H9 (cell line): ENCODE measurements around the gene CHST13. TPM values are rescaled to one million over a fixed set of nuclear protein-coding genes. Genes with fewer than 3 reads are reported as not detected.

ENCODE experiments used
- DNase-seq: peaks from one replicate; pipeline ENCODE4 v3.0.0-alpha.2; 2017
- H2AFZ ChIP-seq: one replicate; pipeline ENCODE4 v1.6.1; 2013; ENCODE audit warnings: mild to moderate bottlenecking, low read length, control low read depth, moderate library complexity
- H2AK5ac ChIP-seq: 2 replicates; pipeline ENCODE4 v1.6.1; 2013; ENCODE audit warnings: low read length, control low read depth, mixed read lengths; ENCODE audit not compliant: insufficient read length
- H2BK120ac ChIP-seq: one replicate; pipeline ENCODE4 v1.6.1; 2013; ENCODE audit warnings: low read depth, mild to moderate bottlenecking, low read length, control low read depth, inconsistent platforms; ENCODE audit not compliant: poor library complexity, severe bottlenecking
- H2BK12ac ChIP-seq: 2 replicates; pipeline ENCODE4 v1.6.1; 2013; ENCODE audit warnings: low read length, control low read depth, mixed read lengths, low read depth; ENCODE audit not compliant: insufficient read length
- H2BK15ac ChIP-seq: 2 replicates; pipeline ENCODE4 v1.6.1; 2013; ENCODE audit warnings: low read depth, low read length, control low read depth
- H2BK20ac ChIP-seq: one replicate; pipeline ENCODE4 v1.6.1; 2013; ENCODE audit warnings: low read depth, mild to moderate bottlenecking, low read length, control low read depth, inconsistent platforms; ENCODE audit not compliant: poor library complexity, severe bottlenecking
- H2BK5ac ChIP-seq: 2 replicates; pipeline ENCODE4 v1.6.1; 2013; ENCODE audit warnings: low read length, control low read depth, mixed read lengths; ENCODE audit not compliant: insufficient read length
- H3K14ac ChIP-seq: 2 replicates; pipeline ENCODE4 v1.6.1; 2013; ENCODE audit warnings: low read length, control low read depth; ENCODE audit not compliant: insufficient read depth
- H3K18ac ChIP-seq: 2 replicates; pipeline ENCODE4 v1.6.1; 2013; ENCODE audit warnings: low read depth, mild to moderate bottlenecking, mixed read lengths, low read length, control low read depth; ENCODE audit not compliant: insufficient read length
- H3K23ac ChIP-seq: 2 replicates; pipeline ENCODE4 v1.6.1; 2013; ENCODE audit warnings: low read length, control low read depth, mixed read lengths, low read depth; ENCODE audit not compliant: insufficient read length
- H3K23me2 ChIP-seq: 2 replicates; pipeline ENCODE4 v1.6.1; 2013; ENCODE audit warnings: low read depth, mild to moderate bottlenecking, mixed read lengths, low read length, control low read depth; ENCODE audit not compliant: insufficient read length, poor library complexity, severe bottlenecking
- H3K27ac ChIP-seq: 2 replicates; pipeline ENCODE4 v1.5.1; 2013; ENCODE audit warnings: low read length, control low read depth, mixed read lengths, low read depth; ENCODE audit not compliant: insufficient read length
- H3K27me3 ChIP-seq: 2 replicates; pipeline ENCODE4 v1.6.1; 2013; ENCODE audit warnings: low read length, control low read depth, inconsistent platforms; ENCODE audit not compliant: insufficient read depth
- H3K4ac ChIP-seq: 2 replicates; pipeline ENCODE4 v1.6.1; 2013; ENCODE audit warnings: low read depth, mild to moderate bottlenecking, control low read depth, inconsistent platforms, low read length, moderate library complexity
- H3K4me1 ChIP-seq: 2 replicates; pipeline ENCODE4 v1.6.1; 2013; ENCODE audit warnings: low read length, control low read depth, inconsistent platforms; ENCODE audit not compliant: insufficient read depth
- H3K4me2 ChIP-seq: 2 replicates; pipeline ENCODE4 v1.6.1; 2013; ENCODE audit warnings: low read length, control low read depth, mixed read lengths; ENCODE audit not compliant: insufficient read length, insufficient read depth
- H3K56ac ChIP-seq: 2 replicates; pipeline ENCODE4 v1.6.1; 2013; ENCODE audit warnings: low read depth, mild to moderate bottlenecking, mixed read lengths, low read length, control low read depth; ENCODE audit not compliant: insufficient read length
- H3K79me1 ChIP-seq: 2 replicates; pipeline ENCODE4 v1.6.1; 2013; ENCODE audit warnings: low read depth, mild to moderate bottlenecking, moderate library complexity, low read length, control low read depth, inconsistent platforms; ENCODE audit not compliant: insufficient read depth, poor library complexity, severe bottlenecking
- H3K79me2 ChIP-seq: 2 replicates; pipeline ENCODE4 v1.6.1; 2013; ENCODE audit warnings: low read length, control low read depth, inconsistent platforms; ENCODE audit not compliant: insufficient read depth
- H3K9ac ChIP-seq: 2 replicates; pipeline ENCODE4 v1.6.1; 2013; ENCODE audit warnings: low read length, control low read depth, mixed read lengths; ENCODE audit not compliant: insufficient read length; ENCODE audit errors: extremely low read depth
- H3K9me3 ChIP-seq: one replicate; pipeline ENCODE4 v1.6.1; 2013; ENCODE audit warnings: low read depth, low read length, inconsistent platforms; ENCODE audit not compliant: control insufficient read depth
- H3T11ph ChIP-seq: one replicate; pipeline ENCODE4 v1.6.1; 2013; ENCODE audit warnings: mild to moderate bottlenecking, low read length, control low read depth, inconsistent platforms
- H4K20me1 ChIP-seq: one replicate; pipeline ENCODE4 v1.6.1; 2013; ENCODE audit not compliant: control insufficient read depth, insufficient read length, insufficient read depth
- H4K5ac ChIP-seq: 2 replicates; pipeline ENCODE4 v1.6.1; 2013; ENCODE audit warnings: low read depth, mild to moderate bottlenecking, mixed read lengths, low read length, control low read depth; ENCODE audit not compliant: insufficient read length
- H4K8ac ChIP-seq: replicated peaks from 2 replicates; pipeline ENCODE4 v1.6.1; 2013; ENCODE audit warnings: low read length, control low read depth, mixed read lengths, low read depth; ENCODE audit not compliant: insufficient read length
- H4K91ac ChIP-seq: 2 replicates; pipeline ENCODE4 v1.6.1; 2013; ENCODE audit warnings: low read depth, mild to moderate bottlenecking, moderate library complexity, mixed read lengths, low read length, control low read depth; ENCODE audit not compliant: insufficient read length
- H3K27ac Mint-ChIP-seq, 3 experiments: 2 replicates in 2 of 3; 3 replicates in 1 of 3; pipeline ENCODE4 v1.8.0; 2020 to 2021; ENCODE audit warnings: mixed read lengths in 3 of 3, mild to moderate bottlenecking in 1 of 3, moderate library complexity in 1 of 3
- H3K27me3 Mint-ChIP-seq: 2 replicates; pipeline ENCODE4 v1.8.0; 2021; ENCODE audit warnings: low read depth, mild to moderate bottlenecking, moderate library complexity, mixed read lengths
- H3K36me3 Mint-ChIP-seq, 3 experiments: 2 replicates in 2 of 3; 3 replicates in 1 of 3; pipeline ENCODE4 v1.8.0; 2020 to 2021; ENCODE audit warnings: low read depth in 3 of 3, mixed read lengths in 3 of 3; ENCODE audit not compliant: insufficient read depth in 1 of 3
- H3K4me1 Mint-ChIP-seq, 2 experiments: 2 replicates each; pipeline ENCODE4 v1.8.0; 2020; ENCODE audit warnings: mixed read lengths in 2 of 2
- H3K4me3 Mint-ChIP-seq, 2 experiments: 2 replicates in 1 of 2; 3 replicates in 1 of 2; pipeline ENCODE4 v1.8.0; 2020 to 2021; ENCODE audit warnings: mild to moderate bottlenecking in 2 of 2, mixed read lengths in 2 of 2, moderate library complexity in 1 of 2
- H3K9me3 Mint-ChIP-seq, 2 experiments: 2 replicates in 1 of 2; 3 replicates in 1 of 2; pipeline ENCODE4 v1.8.0; 2020; ENCODE audit warnings: mild to moderate bottlenecking in 2 of 2, mixed read lengths in 2 of 2, moderate library complexity in 1 of 2
- WGBS: extraction: QIAGEN DNeasy Blood & Tissue Kit; methylation state at CpG from one replicate; pipeline ENCODE4 v1.1.7; 2013; ENCODE audit warnings: missing lambda C conversion rate, low lambda C conversion rate, mixed read lengths; ENCODE audit not compliant: insufficient read length; ENCODE audit errors: extremely low coverage; 5-methylcytosine and 5-hydroxymethylcytosine counted together
- total RNA-seq: library from RNA; stranded (reverse); gene quantifications from 2 replicates; pipeline ENCODE4 v1.2.1, GENCODE V29; 2021
- TF ChIP-seq, protein P1 (sequence below): fragments of 200-600 bp; sonication (generic); conservative IDR thresholded peaks from 3 replicates; pipeline ENCODE4 v1.8.0; 2021; ENCODE audit warnings: antibody characterized with exemption, mild to moderate bottlenecking

Gene CHST13
- total RNA-seq, 1 experiment from 2014 or later, result 0.85 TPM

DNA sequence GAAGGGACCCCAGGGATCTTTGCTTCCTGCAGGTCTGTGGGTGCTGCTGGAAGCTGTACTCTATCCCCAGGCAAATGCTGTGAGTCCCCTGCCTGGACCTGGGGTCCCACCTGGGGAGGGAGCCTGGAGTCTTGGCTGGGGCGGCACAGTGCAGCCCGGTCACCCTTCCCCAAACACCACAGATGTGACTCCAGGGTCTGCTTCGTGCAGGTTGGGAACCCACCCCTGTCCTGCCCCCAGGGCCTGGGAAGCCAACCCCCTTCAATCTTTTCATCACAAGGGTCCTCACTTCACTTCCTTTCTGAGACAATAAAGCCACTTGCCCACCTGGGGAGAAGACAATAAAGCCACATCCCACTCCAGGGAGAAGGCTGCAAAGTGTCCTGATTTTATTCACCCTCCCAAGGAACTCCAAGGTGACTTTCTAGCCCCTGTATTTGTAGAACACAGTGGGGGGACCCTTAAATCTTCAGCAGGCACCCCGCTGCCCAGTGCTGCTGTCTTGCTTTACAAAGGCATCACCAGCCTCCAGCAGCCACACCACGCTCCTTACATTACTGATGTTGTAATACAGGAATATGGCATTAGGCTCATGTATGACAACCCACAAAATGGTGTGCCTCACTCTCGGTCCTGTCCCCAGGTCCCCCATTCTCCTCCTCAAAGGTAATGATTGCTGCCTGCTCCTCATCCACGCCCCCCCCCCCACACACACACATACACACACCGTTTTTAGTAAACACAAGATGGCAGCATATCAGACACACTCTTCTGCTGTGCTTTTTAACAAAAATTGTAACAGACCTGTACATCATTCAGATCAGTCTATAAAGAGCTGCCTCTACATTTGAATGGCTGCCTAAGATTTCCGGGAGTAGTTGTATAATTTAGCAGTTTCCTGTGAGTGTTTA lies 24.9 kb downstream of the CHST13 start:
- H3K27ac Mint-ChIP-seq, result peak overlapping the region in 1 of 3 experiments; percentile 6; a peak in 2 of 7 replicates
- H3K9me3 Mint-ChIP-seq, result no peaks in the 10 kb centered on the region
- no peaks in the 10 kb centered on the region for H3K27me3 ChIP-seq
- peaks cover 4% of the 10 kb centered on the region; the same call in 1 of the 2 replicates for H3K4me1 ChIP-seq
- H4K5ac ChIP-seq, result no peak overlapping the region
- no peak overlapping the region for H3K27ac ChIP-seq
- H3K56ac ChIP-seq, result no peak overlapping the region
- no peaks in the 10 kb centered on the region for H3K36me3 Mint-ChIP-seq
- peaks cover 11% of the 10 kb centered on the region for H3K27me3 Mint-ChIP-seq
- no peak overlapping the region for H3K14ac ChIP-seq
- no peak overlapping the region for H4K91ac ChIP-seq
- H3K4me2 ChIP-seq, result peak overlapping the region; percentile 6
- H2AK5ac ChIP-seq, result no peak overlapping the region
- H3K4me3 Mint-ChIP-seq, result peak overlapping the region in 1 of 2 experiments; percentile 25; a peak in 3 of 5 replicates
- no CpG with 5 or more reads among the region's 9 CpGs for WGBS
- no peaks in the 10 kb centered on the region for H3K79me1 ChIP-seq
- no peak overlapping the region for H3K18ac ChIP-seq
- TF ChIP-seq, protein P1, sequence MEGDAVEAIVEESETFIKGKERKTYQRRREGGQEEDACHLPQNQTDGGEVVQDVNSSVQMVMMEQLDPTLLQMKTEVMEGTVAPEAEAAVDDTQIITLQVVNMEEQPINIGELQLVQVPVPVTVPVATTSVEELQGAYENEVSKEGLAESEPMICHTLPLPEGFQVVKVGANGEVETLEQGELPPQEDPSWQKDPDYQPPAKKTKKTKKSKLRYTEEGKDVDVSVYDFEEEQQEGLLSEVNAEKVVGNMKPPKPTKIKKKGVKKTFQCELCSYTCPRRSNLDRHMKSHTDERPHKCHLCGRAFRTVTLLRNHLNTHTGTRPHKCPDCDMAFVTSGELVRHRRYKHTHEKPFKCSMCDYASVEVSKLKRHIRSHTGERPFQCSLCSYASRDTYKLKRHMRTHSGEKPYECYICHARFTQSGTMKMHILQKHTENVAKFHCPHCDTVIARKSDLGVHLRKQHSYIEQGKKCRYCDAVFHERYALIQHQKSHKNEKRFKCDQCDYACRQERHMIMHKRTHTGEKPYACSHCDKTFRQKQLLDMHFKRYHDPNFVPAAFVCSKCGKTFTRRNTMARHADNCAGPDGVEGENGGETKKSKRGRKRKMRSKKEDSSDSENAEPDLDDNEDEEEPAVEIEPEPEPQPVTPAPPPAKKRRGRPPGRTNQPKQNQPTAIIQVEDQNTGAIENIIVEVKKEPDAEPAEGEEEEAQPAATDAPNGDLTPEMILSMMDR, result no peak
- no peaks in the 10 kb centered on the region for H3K23me2 ChIP-seq
- no peak overlapping the region for H2BK5ac ChIP-seq
- no peak overlapping the region for H2BK20ac ChIP-seq
- H3K79me2 ChIP-seq, result no peaks in the 10 kb centered on the region
- H4K20me1 ChIP-seq, result no peaks in the 10 kb centered on the region
- DNase-seq, result peak; percentile 51
- H3K4ac ChIP-seq, result no peak overlapping the region
- no peak overlapping the region for H4K8ac ChIP-seq
- H3K9me3 ChIP-seq, result no peaks in the 10 kb centered on the region
- no peak overlapping the region for H2BK12ac ChIP-seq
- H3T11ph ChIP-seq, result no peak overlapping the region
- no peak overlapping the region for H3K23ac ChIP-seq
- no peak overlapping the region for H2BK15ac ChIP-seq
- H3K4me1 Mint-ChIP-seq, result peaks cover 33 to 53% of the 10 kb centered on the region in 2 experiments
- H2AFZ ChIP-seq, result no peak overlapping the region
- no peak overlapping the region for H3K9ac ChIP-seq
- H2BK120ac ChIP-seq, result no peak overlapping the region
